NCI-H345 treated with DMSO at 0.1 percent for 48 hours (cell line): Measurements from ENCODE around the gene BCKDHA.
"Not testable (repeated sequence)": the region's sequence is repeated elsewhere in the genome, so short reads cannot be mapped to it uniquely, and the experiment has no call there.

Experiments
- DNase-seq: peaks from one replicate; lab custom pipeline; 2025; ENCODE audit not compliant: unreplicated experiment; lab: John Stamatoyannopoulos, UW

The BCKDHA gene

DNA sequence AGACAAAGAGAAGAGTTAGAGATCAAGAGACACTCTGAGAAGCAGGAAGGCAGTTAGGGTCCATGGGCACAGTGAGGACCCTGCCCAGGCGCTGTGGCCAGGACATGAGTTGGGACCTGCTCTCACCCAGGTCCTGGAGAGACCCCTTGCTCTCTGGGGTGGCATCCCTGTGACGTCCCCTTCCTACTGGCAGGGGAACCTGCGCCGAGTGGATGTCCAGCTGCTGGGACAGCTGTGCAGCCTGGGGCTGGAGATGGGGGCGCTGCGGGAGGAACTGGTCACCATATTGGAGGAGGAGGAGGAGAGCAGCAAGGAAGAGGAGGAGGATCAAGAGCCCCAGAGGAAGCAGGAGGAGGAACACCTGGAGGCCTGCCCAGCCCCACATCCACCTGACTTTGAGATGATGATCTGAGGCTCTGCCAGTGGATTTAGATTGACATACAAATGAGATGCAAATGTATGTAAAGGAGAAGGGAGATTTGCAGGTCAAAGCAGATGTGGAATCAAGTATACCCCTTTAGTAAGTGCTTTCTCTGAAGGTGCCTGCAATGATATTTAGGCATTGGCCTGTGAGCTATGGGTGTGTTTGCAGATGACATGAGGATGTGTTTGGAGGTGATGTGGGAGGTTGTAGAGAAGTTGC is 46.3 kb downstream of the BCKDHA start:
- DNase-seq = no peak

DNA sequence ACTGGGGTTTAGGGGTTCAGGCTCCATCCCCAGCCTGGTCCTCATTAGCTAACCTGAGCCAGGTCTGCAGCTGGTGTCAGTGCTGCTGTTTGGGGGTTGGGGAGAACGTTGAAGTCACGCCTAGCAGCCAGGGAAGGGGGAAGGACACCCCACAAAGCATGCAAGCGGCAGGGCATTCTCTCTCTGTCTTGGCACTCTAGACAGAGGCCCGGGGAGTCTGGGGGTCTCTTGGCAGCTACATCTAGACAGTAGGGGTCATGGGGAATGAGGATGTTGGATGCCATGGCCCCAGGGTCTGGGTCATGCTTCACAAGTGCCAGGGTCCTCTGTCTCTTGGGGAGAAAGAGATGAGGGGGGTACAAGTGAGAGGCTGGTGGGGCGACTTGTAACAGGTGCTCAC is 48.0 kb downstream of the BCKDHA start:
- no peak for DNase-seq

DNA sequence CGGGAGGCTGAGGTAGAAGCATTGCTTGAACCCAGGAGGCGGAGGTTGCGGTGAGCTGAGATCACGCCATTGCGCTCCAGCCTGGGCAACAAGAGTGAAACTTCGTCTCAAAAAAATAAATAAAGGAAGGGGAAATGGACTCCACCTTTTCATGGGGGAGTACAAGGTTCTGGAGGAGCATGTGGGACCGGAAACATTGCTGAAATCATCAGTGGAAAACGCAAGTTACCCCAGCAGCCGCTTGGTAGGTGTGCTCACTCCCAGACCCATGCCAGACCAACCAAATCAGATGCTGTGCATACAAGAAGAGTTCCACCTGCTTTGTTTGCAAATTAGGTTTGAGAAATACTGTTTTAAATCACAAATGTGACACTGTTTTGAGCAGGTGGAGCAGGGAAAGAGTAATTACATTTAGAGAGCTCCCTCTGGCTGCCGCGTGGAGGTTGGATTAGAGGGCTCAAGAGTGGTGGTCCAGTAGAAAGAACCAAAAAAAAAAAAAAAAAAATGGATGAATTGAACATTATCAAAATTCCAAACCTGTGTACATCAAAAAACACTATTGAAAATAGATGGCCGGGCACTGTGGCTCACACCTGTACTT is 50.2 kb downstream of the BCKDHA start:
- no peak for DNase-seq

DNA sequence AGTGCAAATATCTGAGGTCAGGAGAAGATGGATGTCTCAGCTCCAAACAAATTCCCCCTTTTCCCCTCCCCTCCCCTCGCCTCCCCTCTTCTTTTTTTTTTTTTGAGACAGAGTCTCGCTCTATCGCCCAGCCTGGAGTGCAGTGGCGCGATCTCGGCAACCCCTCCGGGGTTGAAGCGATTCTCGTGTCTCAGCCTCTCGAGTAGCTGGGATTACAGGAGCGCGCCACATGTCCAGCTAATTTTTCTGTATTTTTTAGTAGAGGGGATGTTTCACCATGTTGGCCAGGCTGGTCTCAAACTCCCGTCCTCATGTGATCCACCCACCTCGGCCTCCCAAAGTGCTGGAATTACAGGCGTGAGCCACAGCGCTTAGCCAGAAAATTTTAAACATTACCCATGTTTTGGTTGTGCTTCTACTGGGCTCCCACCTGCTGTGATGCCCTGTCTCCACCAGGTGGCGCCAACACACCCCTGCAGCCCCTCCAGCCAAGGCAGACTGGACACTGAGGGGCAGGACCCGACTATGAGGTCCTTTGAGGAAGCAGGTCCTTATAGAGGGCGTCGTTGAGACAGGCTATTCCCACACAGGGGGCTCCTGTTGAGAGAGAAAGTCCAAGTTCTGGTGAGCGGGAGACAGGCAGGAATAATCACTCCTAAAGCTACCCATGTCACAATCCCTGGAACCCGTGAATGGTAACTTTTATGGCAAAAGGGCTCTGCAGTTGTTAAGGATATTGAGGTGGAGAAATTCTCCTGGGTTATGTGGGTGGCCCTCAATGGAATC is 51.7 kb downstream of the BCKDHA start:
- peak; percentile 7 for DNase-seq

DNA sequence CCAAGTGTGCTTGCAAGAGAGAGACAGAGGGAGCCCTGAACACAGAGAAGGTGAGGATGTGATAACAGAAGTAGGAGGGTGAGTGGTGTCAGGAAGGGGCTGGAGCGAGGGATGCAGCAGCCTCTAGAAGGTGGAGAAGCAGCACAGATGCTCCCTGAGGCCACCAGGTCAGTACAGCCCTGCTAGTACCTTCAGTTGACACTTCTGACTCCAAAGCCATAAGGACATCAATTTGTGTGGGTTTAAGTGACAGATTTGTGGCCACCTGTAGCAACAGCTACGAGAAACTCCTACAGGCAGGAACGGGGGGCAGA is 52.2 kb downstream of the BCKDHA start:
- DNase-seq = no peak

DNA sequence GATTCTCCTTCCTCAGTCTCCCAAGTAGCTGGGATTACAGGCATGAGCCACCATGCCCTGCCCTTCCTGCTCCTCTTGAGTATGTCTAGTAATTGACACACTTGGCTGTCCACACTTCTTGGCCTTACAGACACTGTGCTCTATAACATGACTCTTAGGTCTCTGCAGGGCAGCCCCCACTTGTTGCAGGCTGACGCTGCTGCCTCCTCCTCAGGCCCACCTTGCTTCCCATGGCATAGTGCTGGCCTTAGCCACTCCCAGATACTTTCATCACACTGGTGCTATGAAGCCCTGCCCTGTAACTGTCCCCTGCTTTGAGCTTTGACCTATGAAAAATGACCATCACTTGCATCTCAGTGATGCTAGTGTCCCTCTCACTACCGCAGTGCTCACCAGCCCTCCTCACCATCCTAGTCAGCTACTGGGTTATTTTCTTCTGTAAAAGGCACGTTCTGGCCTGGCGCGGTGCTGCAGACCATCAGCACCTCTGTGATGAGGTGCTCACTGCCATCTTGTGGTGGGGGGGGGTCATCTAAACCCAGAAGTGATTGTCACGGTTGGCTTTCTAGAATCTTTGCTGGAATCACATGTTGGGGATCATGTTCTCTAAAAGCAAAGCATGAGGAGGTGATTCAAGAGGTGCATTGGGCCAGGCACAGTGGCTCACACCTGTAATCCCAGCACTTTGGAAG is 55.1 kb downstream of the BCKDHA start:
- DNase-seq = no peak

DNA sequence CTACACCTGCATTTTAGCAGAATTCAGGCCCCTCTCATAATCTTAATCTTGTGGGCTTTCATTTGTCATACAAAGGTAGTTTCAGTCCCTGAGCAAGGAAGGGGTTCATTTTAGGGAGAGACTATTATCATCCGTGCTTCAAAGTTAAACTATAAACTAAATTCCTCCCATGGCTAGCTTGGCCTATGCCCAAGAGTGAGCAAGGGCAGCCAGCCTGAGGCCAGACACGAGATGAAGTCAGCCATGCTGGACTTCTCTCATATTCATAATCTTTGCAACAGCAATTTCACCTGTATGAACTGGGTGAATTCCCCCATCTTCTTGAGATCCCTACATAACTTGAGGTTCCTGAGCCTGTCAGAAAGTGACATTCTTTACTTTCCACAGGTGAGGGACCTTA is 58.3 kb downstream of the BCKDHA start:
- DNase-seq = no peak

DNA sequence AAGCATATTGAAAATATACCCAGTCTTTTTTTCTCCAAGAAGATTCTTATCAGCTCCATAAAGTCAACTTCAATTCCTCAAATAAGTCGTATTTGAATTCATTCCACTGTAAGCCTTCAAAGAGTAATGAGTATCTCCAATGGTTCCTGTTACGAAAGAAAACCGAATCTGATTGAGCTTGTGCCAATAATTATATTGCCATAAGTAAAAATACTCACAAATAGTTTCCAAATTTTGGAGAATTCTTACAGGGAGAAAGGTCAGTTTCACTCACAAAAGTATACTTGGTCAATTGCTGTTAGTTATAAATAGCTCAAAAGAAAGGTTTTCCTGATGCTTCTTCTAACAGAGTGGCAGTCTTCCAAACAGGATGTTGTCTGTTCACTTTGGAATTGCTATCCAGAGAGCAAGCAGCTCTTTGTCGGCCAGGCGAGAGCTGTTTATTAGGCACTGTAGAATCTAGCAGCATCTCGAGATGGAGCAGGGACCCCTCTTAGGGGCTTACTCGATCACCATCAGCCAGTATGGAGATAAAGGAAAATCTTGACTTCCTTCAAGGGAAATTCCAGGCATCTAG is 58.8 kb downstream of the BCKDHA start:
- DNase-seq = no peak

DNA sequence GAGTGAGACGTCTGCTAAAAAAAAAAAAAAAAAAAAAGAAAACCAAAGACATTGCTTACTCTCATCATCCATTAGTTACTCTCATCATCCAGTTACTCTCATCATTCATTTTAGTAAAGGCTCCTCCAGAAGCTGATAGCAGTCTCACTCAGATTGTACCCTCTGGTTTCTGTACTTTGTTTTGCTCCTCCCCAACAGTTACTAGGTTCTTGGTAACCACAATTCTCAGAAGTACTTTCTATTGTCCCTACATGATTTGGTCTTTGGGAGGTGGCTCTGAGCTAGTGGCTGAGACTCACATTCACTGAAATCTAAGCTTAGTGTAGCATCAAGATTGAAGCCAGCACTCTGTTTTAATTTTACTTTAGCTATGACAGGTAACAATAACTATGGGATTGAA is 59.6 kb downstream of the BCKDHA start:
- DNase-seq = no peak

DNA sequence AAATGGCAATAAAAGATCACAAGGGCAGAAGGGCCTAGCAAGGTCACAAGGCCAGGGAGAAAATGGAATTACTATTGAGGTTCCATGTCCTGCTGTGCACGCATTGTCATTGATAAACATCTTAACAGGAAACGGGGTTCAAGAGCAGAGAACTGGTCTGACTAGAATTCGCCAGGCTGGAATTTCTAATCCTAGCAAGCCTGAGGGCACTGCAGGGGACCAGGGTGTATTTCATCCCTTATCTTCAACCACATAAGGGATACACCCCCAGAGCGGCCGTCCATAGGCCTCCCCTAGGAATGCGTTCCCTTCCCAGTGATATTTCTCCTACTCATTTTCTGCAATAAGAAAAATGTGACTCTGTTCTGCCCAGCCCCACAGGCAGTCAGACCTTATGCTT is 64.9 kb downstream of the BCKDHA start:
- no peak for DNase-seq

DNA sequence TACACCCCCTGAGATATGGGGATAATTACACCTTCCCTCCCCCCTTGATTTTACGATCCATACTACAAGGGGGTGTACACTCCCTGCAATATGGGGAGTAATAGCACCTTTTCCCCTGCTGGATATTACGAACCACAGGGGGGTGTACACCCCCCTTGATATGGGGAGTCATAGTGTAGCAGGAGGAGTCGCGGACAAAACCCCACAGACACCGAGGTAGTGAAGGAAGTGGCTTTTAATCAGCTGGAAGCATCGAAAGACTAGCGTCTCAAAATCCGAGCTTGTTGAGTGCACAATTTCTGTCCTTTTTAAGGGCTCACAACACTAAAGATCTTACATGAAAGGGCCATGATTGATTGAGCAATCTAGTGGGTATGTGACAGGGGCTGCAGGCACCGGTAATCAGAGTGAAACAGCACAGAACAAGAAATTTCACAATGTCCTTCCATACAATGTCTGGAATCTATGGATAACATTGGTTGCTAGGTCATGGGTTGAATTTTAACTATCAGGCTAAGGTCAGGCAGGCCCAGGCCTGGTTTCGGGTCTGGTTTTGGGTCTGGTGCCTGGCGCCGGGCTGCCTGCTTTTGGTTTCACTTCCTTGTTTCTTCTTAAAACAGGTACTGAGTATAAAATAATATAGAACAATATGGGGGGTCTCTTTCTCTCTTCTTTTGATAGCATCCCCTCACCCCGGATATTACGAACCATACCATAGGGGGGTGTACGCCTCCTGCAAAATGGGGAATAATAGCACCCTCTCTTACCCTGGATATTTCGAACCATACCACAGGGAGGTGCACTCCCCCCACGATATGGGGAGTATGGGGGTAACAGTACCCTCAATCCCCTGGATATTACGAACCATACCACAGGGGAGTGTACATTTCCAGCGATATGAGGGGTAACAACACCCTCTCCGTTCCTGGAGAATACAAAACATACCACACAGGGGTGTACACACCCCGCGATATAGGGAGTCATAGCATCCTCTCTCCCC is 65.9 kb downstream of the BCKDHA start:
- not testable (repeated sequence) for DNase-seq
